Bronchial epithelial cell (primary cell): ENCODE data around the gene TGM5. TPM values are rescaled to one million over a fixed set of nuclear protein-coding genes. Genes with fewer than 3 reads are reported as not detected.

Experiments
- DNase-seq: peaks from one replicate; pipeline ENCODE4 v3.0.0-alpha.2; 2010; ENCODE audit warnings: low read depth
- FAIRE-seq: peaks from 2 replicates; lab custom pipeline; 2011; peaks lifted over from hg19 to GRCh38; lab: Jason Lieb, UNC
- H3K27me3 ChIP-seq: 2 replicates; pipeline ENCODE4 v1.5.1; 2011; ENCODE audit warnings: low read length; ENCODE audit not compliant: control insufficient read depth, insufficient read depth
- H3K36me3 ChIP-seq: 2 replicates; pipeline ENCODE4 v1.5.1; 2011; ENCODE audit warnings: low read length; ENCODE audit not compliant: control insufficient read depth, insufficient read depth
- H3K4me3 ChIP-seq: 2 replicates; pipeline ENCODE4 v1.5.1; 2011; ENCODE audit warnings: mild to moderate bottlenecking, low read depth, low read length, control low read depth
- total RNA-seq: library from RNA; depleted of rRNA; stranded (reverse); fragments of >200 nt; gene quantifications from 2 replicates; pipeline ENCODE4 v1.2.1, GENCODE V29; 2014
- TF ChIP-seq, protein P1 (sequence below): IDR thresholded peaks from 2 replicates; pipeline ENCODE4 v1.5.1; 2011; ENCODE audit warnings: mild to moderate bottlenecking, moderate library complexity, low read length, control low read depth, inconsistent platforms; ENCODE audit not compliant: insufficient read depth, severe bottlenecking

TGM5 gene
- total RNA-seq, 1 donor from 2014 or later, result under 0.01 TPM

DNA sequence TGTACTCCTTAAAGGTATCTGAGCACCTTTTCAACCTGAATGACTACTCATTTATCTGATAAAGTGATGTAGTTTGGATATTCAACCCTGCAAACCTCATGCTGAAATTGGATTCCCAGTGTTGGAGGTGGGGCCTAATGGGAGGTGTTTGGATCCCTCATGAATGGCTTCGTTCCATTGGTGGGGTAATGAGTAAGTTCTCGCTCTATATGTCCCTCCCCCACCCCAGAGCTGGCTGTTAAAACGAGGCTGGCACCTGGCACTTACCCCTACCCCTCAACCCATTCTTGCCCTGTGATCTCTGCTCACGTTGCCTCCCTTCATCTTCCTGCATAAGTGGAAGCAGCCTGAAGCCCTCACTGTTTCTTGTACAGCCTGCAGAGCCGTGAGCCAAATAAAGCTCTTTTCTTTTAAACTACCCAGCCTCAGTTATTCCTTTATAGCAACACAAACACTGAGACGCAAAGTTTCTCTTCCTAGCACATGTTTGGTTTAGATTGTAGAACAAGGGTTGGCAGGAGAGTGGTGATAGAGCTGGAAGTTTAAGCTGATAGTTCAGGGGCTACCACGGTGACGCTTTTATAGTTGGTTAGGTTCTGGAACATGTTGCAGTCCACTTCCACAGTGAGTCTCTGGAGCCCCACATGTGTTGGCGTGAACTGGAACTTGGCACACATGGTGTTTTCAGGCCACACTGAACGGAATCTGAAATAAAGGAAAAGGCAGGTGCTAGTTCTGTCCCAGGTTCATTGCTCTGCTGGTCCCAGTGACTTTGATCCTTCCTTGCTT, 69.8 kb downstream of the TGM5 start:
- TF ChIP-seq, protein P1, sequence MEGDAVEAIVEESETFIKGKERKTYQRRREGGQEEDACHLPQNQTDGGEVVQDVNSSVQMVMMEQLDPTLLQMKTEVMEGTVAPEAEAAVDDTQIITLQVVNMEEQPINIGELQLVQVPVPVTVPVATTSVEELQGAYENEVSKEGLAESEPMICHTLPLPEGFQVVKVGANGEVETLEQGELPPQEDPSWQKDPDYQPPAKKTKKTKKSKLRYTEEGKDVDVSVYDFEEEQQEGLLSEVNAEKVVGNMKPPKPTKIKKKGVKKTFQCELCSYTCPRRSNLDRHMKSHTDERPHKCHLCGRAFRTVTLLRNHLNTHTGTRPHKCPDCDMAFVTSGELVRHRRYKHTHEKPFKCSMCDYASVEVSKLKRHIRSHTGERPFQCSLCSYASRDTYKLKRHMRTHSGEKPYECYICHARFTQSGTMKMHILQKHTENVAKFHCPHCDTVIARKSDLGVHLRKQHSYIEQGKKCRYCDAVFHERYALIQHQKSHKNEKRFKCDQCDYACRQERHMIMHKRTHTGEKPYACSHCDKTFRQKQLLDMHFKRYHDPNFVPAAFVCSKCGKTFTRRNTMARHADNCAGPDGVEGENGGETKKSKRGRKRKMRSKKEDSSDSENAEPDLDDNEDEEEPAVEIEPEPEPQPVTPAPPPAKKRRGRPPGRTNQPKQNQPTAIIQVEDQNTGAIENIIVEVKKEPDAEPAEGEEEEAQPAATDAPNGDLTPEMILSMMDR, result no peak
- no peaks in the 10 kb centered on the region for H3K27me3 ChIP-seq
- FAIRE-seq, result no peak

DNA sequence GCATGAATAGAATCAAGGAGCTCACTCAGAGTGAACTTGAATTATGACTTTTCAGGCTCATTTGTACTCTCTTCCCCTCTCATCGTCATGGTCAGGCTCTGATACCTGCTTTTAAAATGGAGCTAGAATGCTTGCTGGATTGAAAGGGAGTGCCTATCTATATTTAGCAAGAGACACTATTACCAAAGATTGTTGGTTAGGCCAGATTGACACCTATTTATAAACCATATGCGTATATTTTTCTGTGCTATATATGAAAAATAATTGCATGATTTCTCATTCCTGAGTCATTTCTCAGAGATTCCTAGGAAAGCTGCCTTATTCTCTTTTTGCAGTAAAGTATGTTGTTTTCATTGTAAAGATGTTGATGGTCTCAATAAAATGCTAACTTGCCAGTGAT, 71.9 kb downstream of the TGM5 start:
- DNase-seq (no peak), FAIRE-seq (no peak)
- no peaks in the 10 kb centered on the region for H3K27me3 ChIP-seq
- H3K4me3 ChIP-seq, result no peak overlapping the region
- peaks cover 16% of the 10 kb centered on the region for H3K36me3 ChIP-seq
- TF ChIP-seq, protein P1, result no peak

More for the DNA sequence above, 69.8 kb downstream of the TGM5 start:
- Histone ChIP-seq H3K36me3 (peaks cover 11% of the 10 kb centered on the region), H3K4me3 (no peak overlapping the region)
- no peak for DNase-seq

DNA sequence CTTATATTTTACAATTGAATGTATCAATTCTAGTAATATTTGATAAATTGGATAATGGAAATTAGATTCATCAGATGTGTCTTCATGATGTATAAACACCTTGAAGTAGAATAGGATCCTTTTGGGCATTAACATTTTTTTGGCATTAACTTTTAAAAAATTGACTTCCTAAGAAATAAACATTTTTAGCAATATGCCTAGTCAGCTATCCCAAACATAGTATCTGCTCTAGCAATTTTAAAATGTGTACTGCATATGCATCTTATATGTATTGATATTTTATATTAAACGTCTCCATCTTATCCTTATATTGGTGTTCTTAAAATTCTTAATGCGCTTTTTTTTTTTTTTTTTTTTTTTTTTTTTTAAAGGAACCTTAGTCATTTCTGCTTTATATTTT, 73.0 kb downstream of the TGM5 start:
- Histone ChIP-seq H3K4me3 (no peak overlapping the region), H3K27me3 (no peaks in the 10 kb centered on the region), H3K36me3 (peaks cover 20% of the 10 kb centered on the region)
- DNase-seq (no peak), FAIRE-seq (no peak)
- TF ChIP-seq, protein P1, result no peak

DNA sequence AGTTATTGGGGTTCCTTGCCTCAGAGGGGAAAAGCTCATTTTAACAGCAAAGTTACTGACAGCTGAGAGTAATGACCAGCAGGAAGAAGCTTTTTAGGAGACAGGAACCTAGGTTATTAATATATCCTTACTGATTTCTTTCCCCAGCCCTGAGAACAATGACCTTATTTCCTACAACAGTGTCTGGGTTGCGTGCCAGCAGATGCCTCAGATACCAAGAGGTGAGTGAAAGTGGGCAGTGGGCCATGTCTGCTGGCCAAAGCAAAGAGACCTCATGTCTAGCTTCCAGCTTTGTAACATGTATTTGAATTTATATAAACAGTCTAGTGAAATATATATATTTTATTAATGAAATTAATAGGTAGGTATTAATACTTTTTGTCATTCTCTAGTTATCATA, 76.5 kb downstream of the TGM5 start:
- Histone ChIP-seq H3K36me3 (peaks cover 14% of the 10 kb centered on the region), H3K4me3 (no peak overlapping the region), H3K27me3 (no peaks in the 10 kb centered on the region)
- DNase-seq, result no peak
- TF ChIP-seq, protein P1, result no peak
- FAIRE-seq, result no peak

DNA sequence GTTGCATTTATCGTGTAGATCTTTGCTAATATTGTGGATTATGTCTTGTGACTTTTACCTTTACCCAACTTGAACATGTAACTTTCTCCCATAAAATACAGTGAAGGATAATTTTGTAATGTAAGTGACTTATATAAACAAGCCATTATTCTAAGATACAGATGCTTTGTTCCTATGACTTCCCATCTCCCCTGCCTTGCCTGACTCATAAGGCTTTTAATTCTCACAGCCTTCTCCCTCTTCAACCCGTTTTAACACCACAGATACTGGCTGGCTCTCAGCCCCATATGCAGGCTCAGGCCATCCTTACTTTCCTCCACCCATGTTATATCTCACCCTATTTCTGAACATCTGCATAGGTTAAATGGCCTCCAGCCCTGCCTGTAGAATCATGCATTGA, 77.4 kb downstream of the TGM5 start:
- no peak overlapping the region for H3K4me3 ChIP-seq
- H3K36me3 ChIP-seq, result peaks cover 13% of the 10 kb centered on the region
- FAIRE-seq (no peak), DNase-seq (no peak)
- TF ChIP-seq, protein P1, result no peak
- H3K27me3 ChIP-seq, result no peaks in the 10 kb centered on the region
